ENCODE data around the gene SCN5A.

DNA sequence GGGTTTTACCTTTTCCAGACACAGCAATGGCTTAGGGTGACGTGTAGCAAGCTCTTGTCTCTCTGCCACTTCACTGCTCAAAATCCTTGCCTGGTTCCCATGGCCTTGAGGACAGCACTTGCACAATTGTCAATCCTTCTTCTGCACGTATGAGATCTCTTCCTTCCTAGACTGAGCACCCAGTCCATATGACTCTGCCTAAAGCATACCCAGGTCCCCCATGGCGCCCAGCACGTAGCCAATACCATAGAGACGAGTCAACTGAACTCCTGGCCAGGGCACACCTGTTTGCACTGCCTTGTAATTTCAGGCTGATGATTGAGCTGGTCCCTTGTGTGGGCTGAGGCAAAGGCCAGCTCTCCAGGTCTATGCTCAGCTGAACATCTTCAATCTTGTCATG is 23.3 kb downstream of the SCN5A start:
- TF ChIP-seq EP300 (IDR thresholded peaks at IDR 0.05; ENCODE audit: borderline replicate concordance) (no peak), TAF1 (IDR thresholded peaks at IDR 0.05; ENCODE audit: low read depth) (no peak), YY1 (IDR thresholded peaks at IDR 0.05; ENCODE audit: low read depth) (no peak), RAD21 (IDR thresholded peaks at IDR 0.05; ENCODE audit: low read depth) (no peak), CEBPB (IDR thresholded peaks at IDR 0.05) (no peak), EGR1 (IDR thresholded peaks at IDR 0.05) (no peak), ZBTB7A (IDR thresholded peaks at IDR 0.05; ENCODE audit: low read depth) (no peak), TCF12 (IDR thresholded peaks at IDR 0.05; ENCODE audit: low read depth) (no peak), FOXM1 (IDR thresholded peaks at IDR 0.05; ENCODE audit: borderline replicate concordance, low read depth) (no peak), CREB1 (IDR thresholded peaks at IDR 0.05; ENCODE audit: low read depth) (no peak), TEAD4 (IDR thresholded peaks at IDR 0.05) (no peak)
- TF ChIP-seq, protein P1, sequence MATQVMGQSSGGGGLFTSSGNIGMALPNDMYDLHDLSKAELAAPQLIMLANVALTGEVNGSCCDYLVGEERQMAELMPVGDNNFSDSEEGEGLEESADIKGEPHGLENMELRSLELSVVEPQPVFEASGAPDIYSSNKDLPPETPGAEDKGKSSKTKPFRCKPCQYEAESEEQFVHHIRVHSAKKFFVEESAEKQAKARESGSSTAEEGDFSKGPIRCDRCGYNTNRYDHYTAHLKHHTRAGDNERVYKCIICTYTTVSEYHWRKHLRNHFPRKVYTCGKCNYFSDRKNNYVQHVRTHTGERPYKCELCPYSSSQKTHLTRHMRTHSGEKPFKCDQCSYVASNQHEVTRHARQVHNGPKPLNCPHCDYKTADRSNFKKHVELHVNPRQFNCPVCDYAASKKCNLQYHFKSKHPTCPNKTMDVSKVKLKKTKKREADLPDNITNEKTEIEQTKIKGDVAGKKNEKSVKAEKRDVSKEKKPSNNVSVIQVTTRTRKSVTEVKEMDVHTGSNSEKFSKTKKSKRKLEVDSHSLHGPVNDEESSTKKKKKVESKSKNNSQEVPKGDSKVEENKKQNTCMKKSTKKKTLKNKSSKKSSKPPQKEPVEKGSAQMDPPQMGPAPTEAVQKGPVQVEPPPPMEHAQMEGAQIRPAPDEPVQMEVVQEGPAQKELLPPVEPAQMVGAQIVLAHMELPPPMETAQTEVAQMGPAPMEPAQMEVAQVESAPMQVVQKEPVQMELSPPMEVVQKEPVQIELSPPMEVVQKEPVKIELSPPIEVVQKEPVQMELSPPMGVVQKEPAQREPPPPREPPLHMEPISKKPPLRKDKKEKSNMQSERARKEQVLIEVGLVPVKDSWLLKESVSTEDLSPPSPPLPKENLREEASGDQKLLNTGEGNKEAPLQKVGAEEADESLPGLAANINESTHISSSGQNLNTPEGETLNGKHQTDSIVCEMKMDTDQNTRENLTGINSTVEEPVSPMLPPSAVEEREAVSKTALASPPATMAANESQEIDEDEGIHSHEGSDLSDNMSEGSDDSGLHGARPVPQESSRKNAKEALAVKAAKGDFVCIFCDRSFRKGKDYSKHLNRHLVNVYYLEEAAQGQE (IDR thresholded peaks at IDR 0.05; ENCODE audit: low read depth): no peak
- TF ChIP-seq, protein P2, sequence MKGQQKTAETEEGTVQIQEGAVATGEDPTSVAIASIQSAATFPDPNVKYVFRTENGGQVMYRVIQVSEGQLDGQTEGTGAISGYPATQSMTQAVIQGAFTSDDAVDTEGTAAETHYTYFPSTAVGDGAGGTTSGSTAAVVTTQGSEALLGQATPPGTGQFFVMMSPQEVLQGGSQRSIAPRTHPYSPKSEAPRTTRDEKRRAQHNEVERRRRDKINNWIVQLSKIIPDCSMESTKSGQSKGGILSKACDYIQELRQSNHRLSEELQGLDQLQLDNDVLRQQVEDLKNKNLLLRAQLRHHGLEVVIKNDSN (IDR thresholded peaks at IDR 0.05): no peak
- TF ChIP-seq, protein P3, sequence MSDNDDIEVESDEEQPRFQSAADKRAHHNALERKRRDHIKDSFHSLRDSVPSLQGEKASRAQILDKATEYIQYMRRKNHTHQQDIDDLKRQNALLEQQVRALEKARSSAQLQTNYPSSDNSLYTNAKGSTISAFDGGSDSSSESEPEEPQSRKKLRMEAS (IDR thresholded peaks at IDR 0.05): no peak

All from Ishikawa (cell line).